Testis (tissue), 2 donors: ENCODE data around the gene SIGLEC8.

Experiments used
- POLR2A ChIP-seq: fragments of 450-650 bp; IDR thresholded peaks from one replicate; pipeline ENCODE4 v1.6.1; 2017; ENCODE audit warnings: antibody characterized with exemption, mild to moderate bottlenecking, moderate library complexity
- TF ChIP-seq, protein P1 (sequence below), 3 experiments: fragments of 450-650 bp in 2 of 3; fragments of 200-600 bp in 1 of 3; sonication (generic) in 1 of 3; IDR thresholded peaks; one replicate each; pipeline ENCODE4 v1.5.1; 2016 to 2019; ENCODE audit warnings: antibody characterized with exemption in 3 of 3, mild to moderate bottlenecking in 2 of 3, moderate library complexity in 1 of 3

DNA sequence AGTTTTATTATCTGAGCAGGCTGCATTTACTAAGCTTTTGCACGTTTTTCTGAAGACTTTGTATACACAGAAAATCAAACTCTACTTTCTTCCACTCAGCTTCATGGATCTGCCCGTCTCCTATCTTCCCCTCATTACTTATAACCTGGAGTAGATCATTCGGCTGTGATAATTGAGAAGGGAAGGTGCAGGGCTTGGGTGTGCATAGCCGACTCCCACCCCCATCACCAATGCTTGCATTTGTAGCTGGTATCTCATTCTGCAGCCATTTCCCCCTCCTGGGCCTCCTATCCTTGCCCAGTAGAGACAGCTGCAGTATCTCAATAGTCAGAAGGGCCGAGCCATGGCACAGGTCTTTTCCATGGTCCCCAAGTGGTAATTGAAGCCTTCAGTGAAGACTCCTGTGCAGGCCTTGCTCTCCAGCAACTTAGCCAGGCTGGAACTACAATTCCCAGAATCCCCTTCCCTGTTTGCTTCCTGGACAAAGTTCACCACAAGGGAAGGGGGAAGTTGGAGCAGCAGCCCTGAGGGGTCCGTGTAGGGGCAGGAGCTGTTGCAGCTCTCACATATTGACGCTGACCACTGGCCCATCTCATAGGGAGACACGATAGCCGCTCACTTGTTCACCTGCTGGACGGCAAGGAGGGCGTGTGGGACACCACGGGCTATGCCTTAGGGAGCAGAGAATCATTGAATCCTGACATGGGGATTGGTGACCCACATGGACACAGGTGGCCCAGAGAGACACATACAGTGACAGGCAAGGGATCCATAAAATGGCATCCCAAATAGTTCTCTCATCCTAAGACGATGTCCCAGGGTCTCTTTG lies 2.1 kb upstream of the SIGLEC8 start:
- TF ChIP-seq, protein P1, sequence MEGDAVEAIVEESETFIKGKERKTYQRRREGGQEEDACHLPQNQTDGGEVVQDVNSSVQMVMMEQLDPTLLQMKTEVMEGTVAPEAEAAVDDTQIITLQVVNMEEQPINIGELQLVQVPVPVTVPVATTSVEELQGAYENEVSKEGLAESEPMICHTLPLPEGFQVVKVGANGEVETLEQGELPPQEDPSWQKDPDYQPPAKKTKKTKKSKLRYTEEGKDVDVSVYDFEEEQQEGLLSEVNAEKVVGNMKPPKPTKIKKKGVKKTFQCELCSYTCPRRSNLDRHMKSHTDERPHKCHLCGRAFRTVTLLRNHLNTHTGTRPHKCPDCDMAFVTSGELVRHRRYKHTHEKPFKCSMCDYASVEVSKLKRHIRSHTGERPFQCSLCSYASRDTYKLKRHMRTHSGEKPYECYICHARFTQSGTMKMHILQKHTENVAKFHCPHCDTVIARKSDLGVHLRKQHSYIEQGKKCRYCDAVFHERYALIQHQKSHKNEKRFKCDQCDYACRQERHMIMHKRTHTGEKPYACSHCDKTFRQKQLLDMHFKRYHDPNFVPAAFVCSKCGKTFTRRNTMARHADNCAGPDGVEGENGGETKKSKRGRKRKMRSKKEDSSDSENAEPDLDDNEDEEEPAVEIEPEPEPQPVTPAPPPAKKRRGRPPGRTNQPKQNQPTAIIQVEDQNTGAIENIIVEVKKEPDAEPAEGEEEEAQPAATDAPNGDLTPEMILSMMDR (IDR thresholded peaks at IDR 0.05) = no peak
- no peak for TF ChIP-seq POLR2A
